Mesenchymal stem cell (in vitro differentiated cells and primary cell): ENCODE measurements around the gene AMMECR1.
A peak's percentile ranks its signal among the peaks of the same experiment; 100 is the strongest.
"Not testable (repeated sequence)": the region's sequence is repeated elsewhere in the genome, so short reads cannot be mapped to it uniquely, and the experiment has no call there.

Experiments
- DNase-seq: peaks from one replicate; pipeline ENCODE4 v3.0.0-alpha.2; 2013
- H2AFZ ChIP-seq: one replicate; pipeline ENCODE4 v1.6.1; 2013; ENCODE audit warnings: low read depth, mild to moderate bottlenecking, control low read depth, inconsistent platforms, low read length, moderate library complexity
- H2AK5ac ChIP-seq: 2 replicates; pipeline ENCODE4 v1.6.1; 2013; ENCODE audit warnings: low read length, moderate library complexity, mild to moderate bottlenecking, inconsistent platforms; ENCODE audit not compliant: severe bottlenecking
- H2BK120ac ChIP-seq: one replicate; pipeline ENCODE4 v1.6.1; 2013; ENCODE audit warnings: low read depth, mild to moderate bottlenecking, inconsistent platforms, low read length, moderate library complexity
- H2BK12ac ChIP-seq, 2 experiments: one replicate each; pipeline ENCODE4 v1.6.1; 2013; ENCODE audit warnings: inconsistent platforms in 2 of 2, low read length in 2 of 2, mild to moderate bottlenecking in 2 of 2, moderate library complexity in 2 of 2, control low read depth in 1 of 2
- H2BK15ac ChIP-seq: one replicate; pipeline ENCODE4 v1.6.1; 2013; ENCODE audit warnings: mild to moderate bottlenecking, low read depth, inconsistent platforms; ENCODE audit not compliant: poor library complexity, severe bottlenecking
- H2BK5ac ChIP-seq: 2 replicates; pipeline ENCODE4 v1.6.1; 2013; ENCODE audit warnings: low read depth, mild to moderate bottlenecking, low read length, control low read depth, inconsistent platforms; ENCODE audit not compliant: poor library complexity, severe bottlenecking
- H3K14ac ChIP-seq, 2 experiments: one replicate each; pipeline ENCODE4 v1.6.1; 2013; ENCODE audit warnings: inconsistent platforms in 2 of 2, low read length in 2 of 2, control low read depth in 1 of 2, mild to moderate bottlenecking in 1 of 2, moderate library complexity in 1 of 2
- H3K18ac ChIP-seq, 2 experiments: one replicate each; pipeline ENCODE4 v1.6.1; 2013; ENCODE audit warnings: inconsistent platforms in 2 of 2, low read length in 2 of 2, control low read depth in 1 of 2, low read depth in 1 of 2, mild to moderate bottlenecking in 1 of 2
- H3K23ac ChIP-seq, 2 experiments: one replicate each; pipeline ENCODE4 v1.6.1; 2013; ENCODE audit warnings: inconsistent platforms in 2 of 2, low read length in 2 of 2, mild to moderate bottlenecking in 2 of 2, moderate library complexity in 2 of 2, control low read depth in 1 of 2
- H3K27ac ChIP-seq: 2 replicates; pipeline ENCODE4 v1.5.1; 2013; ENCODE audit warnings: mild to moderate bottlenecking, moderate library complexity, low read length, control low read depth, inconsistent platforms; ENCODE audit not compliant: poor library complexity, severe bottlenecking
- H3K27me3 ChIP-seq, 2 experiments: 2 replicates each; pipeline versions ENCODE4 v1.6.1 to v1.7.0; 2013; ENCODE audit warnings: low read length in 2 of 2, mild to moderate bottlenecking in 2 of 2, moderate library complexity in 2 of 2, control low read depth in 1 of 2, inconsistent platforms in 1 of 2; ENCODE audit not compliant: control insufficient read depth in 1 of 2, insufficient read depth in 1 of 2
- H3K36me3 ChIP-seq, 2 experiments: 2 replicates each; pipeline versions ENCODE4 v1.6.1 to v1.7.0; 2013; ENCODE audit warnings: low read length in 2 of 2, control low read depth in 1 of 2, inconsistent platforms in 1 of 2, low read depth in 1 of 2, mild to moderate bottlenecking in 1 of 2; ENCODE audit not compliant: insufficient read depth in 2 of 2, control insufficient read depth in 1 of 2
- H3K4ac ChIP-seq, 2 experiments: one replicate each; pipeline ENCODE4 v1.6.1; 2013; ENCODE audit warnings: inconsistent platforms in 2 of 2, low read length in 2 of 2, mild to moderate bottlenecking in 2 of 2, moderate library complexity in 2 of 2, control low read depth in 1 of 2, low read depth in 1 of 2
- H3K4me1 ChIP-seq: 2 replicates; pipeline ENCODE4 v1.6.1; 2013; ENCODE audit warnings: low read depth, low read length, control low read depth; ENCODE audit not compliant: control insufficient read depth, insufficient read depth
- H3K4me2 ChIP-seq: 2 replicates; pipeline ENCODE4 v1.6.1; 2013; ENCODE audit warnings: low read length, mild to moderate bottlenecking, inconsistent platforms; ENCODE audit not compliant: poor library complexity, severe bottlenecking
- H3K4me3 ChIP-seq, 2 experiments: 2 replicates each; pipeline versions ENCODE4 v1.5.1 to v1.7.0; 2013; ENCODE audit warnings: low read length in 2 of 2, mild to moderate bottlenecking in 2 of 2, control low read depth in 1 of 2, low read depth in 1 of 2; ENCODE audit not compliant: insufficient read depth in 1 of 2
- H3K79me1 ChIP-seq: replicated peaks from 2 replicates; pipeline ENCODE4 v1.6.1; 2013; ENCODE audit warnings: mild to moderate bottlenecking, control low read depth, low read length, inconsistent platforms; ENCODE audit not compliant: poor library complexity, severe bottlenecking
- H3K9ac ChIP-seq: 2 replicates; pipeline ENCODE4 v1.7.0; 2013; ENCODE audit warnings: mild to moderate bottlenecking, low read length, moderate library complexity
- H3K9me3 ChIP-seq: 2 replicates; pipeline ENCODE4 v1.7.0; 2013; ENCODE audit warnings: mild to moderate bottlenecking, low read length; ENCODE audit not compliant: control insufficient read depth
- H4K8ac ChIP-seq: one replicate; pipeline ENCODE4 v1.6.1; 2013; ENCODE audit warnings: inconsistent platforms, mild to moderate bottlenecking, low read length, moderate library complexity
- H4K91ac ChIP-seq: one replicate; pipeline ENCODE4 v1.6.1; 2013; ENCODE audit warnings: mild to moderate bottlenecking, low read length, inconsistent platforms
- WGBS: methylation state at CpG from one replicate; pipeline ENCODE4 v1.1.7; 2013; ENCODE audit warnings: mixed read lengths; 5-methylcytosine and 5-hydroxymethylcytosine counted together

Gene AMMECR1

DNA sequence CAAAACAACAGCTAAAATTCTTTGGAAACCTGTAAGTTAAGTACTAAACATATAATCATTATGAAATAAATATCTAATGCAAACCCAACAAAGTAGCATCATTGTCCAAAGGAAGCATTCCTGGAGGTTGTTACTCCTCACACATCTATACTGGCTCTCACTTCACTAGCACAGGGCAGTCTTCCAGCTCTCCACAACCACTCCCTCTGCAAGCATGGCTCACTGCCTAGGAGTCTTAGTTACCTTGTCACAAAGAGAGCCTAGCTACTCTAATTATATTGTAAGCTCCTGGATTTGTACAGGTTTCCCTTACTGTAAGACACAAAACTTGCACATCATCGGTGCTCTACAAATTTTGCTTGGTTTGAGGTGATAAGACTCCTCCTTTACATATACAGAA, 76.1 kb downstream of the AMMECR1 start:
- Histone ChIP-seq H3K4me2 (no peak overlapping the region), H2BK5ac (no peak overlapping the region), H2AK5ac (no peak overlapping the region), H3K27me3 (peaks cover 0 to 3% of the 10 kb centered on the region in 2 experiments), H2BK120ac (no peak overlapping the region), H3K27ac (no peak overlapping the region), H3K36me3 (no peaks in the 10 kb centered on the region), H3K9ac (no peak overlapping the region), H4K91ac (no peak overlapping the region), H3K4me3 (no peak overlapping the region), H2BK15ac (no peak overlapping the region), H3K4me1 (no peaks in the 10 kb centered on the region), H3K18ac (no peak overlapping the region), H3K23ac (no peak overlapping the region), H3K4ac (no peak overlapping the region), H4K8ac (no peak overlapping the region), H2BK12ac (no peak overlapping the region), H2AFZ (no peak overlapping the region), H3K79me1 (no peaks in the 10 kb centered on the region), H3K14ac (no peak overlapping the region), H3K9me3 (no peaks in the 10 kb centered on the region)
- DNase-seq: no peak
- no CpG with 5 or more reads among the region's 1 CpG for WGBS

GRCh38 chrX:110238259-110238658, 79.6 kb downstream of the AMMECR1 start:
- H3K79me1 ChIP-seq, H3K27ac ChIP-seq, H3K18ac ChIP-seq, H3K14ac ChIP-seq, H3K27me3 ChIP-seq, H2BK120ac ChIP-seq, H3K4me3 ChIP-seq, H2BK15ac ChIP-seq, H3K9me3 ChIP-seq, H2AK5ac ChIP-seq, H2BK5ac ChIP-seq, H3K9ac ChIP-seq, H3K4ac ChIP-seq, H4K91ac ChIP-seq, H3K4me2 ChIP-seq, H2AFZ ChIP-seq, H3K4me1 ChIP-seq, H3K36me3 ChIP-seq, H2BK12ac ChIP-seq, H4K8ac ChIP-seq, H3K23ac ChIP-seq: not testable (repeated sequence)
- DNase-seq: peak; percentile 50
- WGBS: 22% methylated on average over 5 of the region's 5 CpGs

GRCh38 chrX:110231485-110231884, 86.4 kb downstream of the AMMECR1 start:
- H4K91ac ChIP-seq, H3K4me1 ChIP-seq, H3K18ac ChIP-seq, H3K27ac ChIP-seq, H3K23ac ChIP-seq, H3K14ac ChIP-seq, H3K4me3 ChIP-seq, H2BK5ac ChIP-seq, H2BK12ac ChIP-seq, H3K9me3 ChIP-seq, H3K4me2 ChIP-seq, DNase-seq, H3K79me1 ChIP-seq, H4K8ac ChIP-seq, H3K9ac ChIP-seq, H2AK5ac ChIP-seq, H3K36me3 ChIP-seq, H3K4ac ChIP-seq, H2BK15ac ChIP-seq, H2BK120ac ChIP-seq, H2AFZ ChIP-seq: not testable (repeated sequence)
- WGBS: no CpG with 5 or more reads among the region's 3 CpGs
- peaks cover 0 to 13% of the 10 kb centered on the region in 2 experiments for H3K27me3 ChIP-seq

DNA sequence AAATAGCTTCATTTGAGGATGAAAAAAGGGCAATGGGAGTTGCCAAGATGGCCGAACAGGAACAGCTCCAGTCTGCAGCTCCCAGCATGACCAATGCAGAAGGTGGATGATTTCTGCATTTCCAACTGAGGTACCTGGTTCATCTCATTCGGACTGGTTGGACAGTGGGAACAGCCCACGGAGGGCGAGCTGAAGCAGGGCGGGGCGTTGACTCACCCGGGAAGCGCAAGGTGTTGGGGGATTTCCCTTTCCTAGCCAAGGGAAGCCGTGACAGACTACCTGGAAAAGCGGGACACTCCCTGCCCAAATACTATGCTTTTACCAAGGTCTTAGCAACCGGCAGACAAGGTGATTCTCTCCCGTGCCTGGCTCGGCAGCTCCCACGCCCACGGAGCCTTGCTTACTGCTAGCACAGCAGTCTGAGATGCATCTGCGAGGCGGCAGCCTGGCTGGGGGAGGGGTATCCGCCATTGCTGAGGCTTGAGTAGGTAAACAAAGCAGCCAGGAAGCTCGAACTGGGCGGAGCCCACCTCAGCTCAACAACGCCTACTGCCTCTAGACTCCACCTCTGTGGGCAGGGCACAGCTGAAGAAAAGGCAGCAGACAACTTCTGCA, 88.3 kb downstream of the AMMECR1 start:
- H4K91ac ChIP-seq, H3K4me3 ChIP-seq, H3K79me1 ChIP-seq, H3K9me3 ChIP-seq, H3K14ac ChIP-seq, H3K27ac ChIP-seq, H2AFZ ChIP-seq, H3K9ac ChIP-seq, H2BK12ac ChIP-seq, H2BK15ac ChIP-seq, H2AK5ac ChIP-seq, H2BK120ac ChIP-seq, H3K4me2 ChIP-seq, H3K36me3 ChIP-seq, H2BK5ac ChIP-seq, H3K23ac ChIP-seq, H3K4me1 ChIP-seq: not testable (repeated sequence)
- Histone ChIP-seq H3K27me3 (peaks cover 0 to 13% of the 10 kb centered on the region in 2 experiments), H4K8ac (peak overlapping the region; percentile 75), H3K18ac (peak overlapping the region; percentile 12 to 33), H3K4ac (peak overlapping the region in 1 of 2 experiments; percentile 51)
- WGBS: 60% methylated on average over 16 of the region's 21 CpGs
- DNase-seq: peak; percentile 41
